Uterus (tissue), 4 donors: ENCODE measurements around the gene NRF1. TPM values are rescaled to one million over a fixed set of nuclear protein-coding genes. Genes with fewer than 3 reads are reported as not detected.
A peak's percentile ranks its signal among the peaks of the same experiment; 100 is the strongest.

Source experiments
- DNase-seq, 2 donors: peaks; one replicate each; pipeline ENCODE4 v3.0.0-alpha.2; 2019 to 2020
- H3K27ac ChIP-seq, 2 donors: fragments of 200-600 bp; sonication (generic); 1 replicate in 1 of 2; 2 replicates in 1 of 2; pipeline ENCODE4 v1.5.1; 2016 to 2018
- H3K27me3 ChIP-seq, 2 donors: fragments of 200-600 bp; sonication (generic); one replicate each; pipeline ENCODE4 v1.5.1; 2018 to 2019; ENCODE audit warnings: control low read depth in 1 of 2
- H3K36me3 ChIP-seq, 2 donors: fragments of 200-600 bp; sonication (generic); one replicate each; pipeline ENCODE4 v1.5.1; 2019; ENCODE audit warnings: control low read depth in 1 of 2
- H3K4me1 ChIP-seq, 2 donors: fragments of 200-600 bp; sonication (generic); one replicate each; pipeline ENCODE4 v1.5.1; 2018 to 2019; ENCODE audit warnings: control low read depth in 1 of 2
- H3K4me3 ChIP-seq, 2 donors: fragments of 200-600 bp; sonication (generic); 1 replicate in 1 of 2; 2 replicates in 1 of 2; pipeline ENCODE4 v1.5.1; 2018 to 2019; ENCODE audit warnings: mild to moderate bottlenecking in 1 of 2
- H3K9me3 ChIP-seq, 2 donors: fragments of 200-600 bp; sonication (generic); one replicate each; pipeline ENCODE4 v1.5.1; 2019; ENCODE audit warnings: control low read depth in 1 of 2
- CTCF ChIP-seq, 4 experiments: fragments of 200-600 bp in 2 of 4; fragments of 450-650 bp in 2 of 4; sonication (generic) in 2 of 4; IDR thresholded peaks; one replicate each; pipeline ENCODE4 v1.5.1; 2016 to 2019; ENCODE audit warnings: antibody characterized with exemption in 4 of 4, mild to moderate bottlenecking in 2 of 4, moderate library complexity in 1 of 4
- POLR2A ChIP-seq, 2 donors: fragments of 450-650 bp; IDR thresholded peaks; one replicate each; pipeline ENCODE4 v1.6.1; 2016; ENCODE audit warnings: antibody characterized with exemption in 2 of 2, mild to moderate bottlenecking in 1 of 2, moderate library complexity in 1 of 2
- intact Hi-C: fragments of 100-400 bp; cut with DNase I; formaldehyde crosslinking; loops from one replicate; pipeline ENCODE4 v1.15.1; 2023; ENCODE audit warnings: low total_unique reads
- total RNA-seq, 4 donors: library from RNA; depleted of rRNA in 3 of 4; stranded (reverse); fragments of >200 nt in 3 of 4; gene quantifications; one replicate each; pipeline versions ENCODE4 v1.1.0 to v1.2.4, GENCODE V29; 2014 to 2023
- donor health status: DM: yes; HTN: yes; CAD: no.

The NRF1 gene
- total RNA-seq, 4 donors from 2014 or later, result 18.2 to 56.5 (median 40.4) TPM

- no peaks in the 10 kb centered on the region for H3K36me3 ChIP-seq
- H3K4me3 ChIP-seq, result peak overlapping the region; percentile 69 to 75
- peaks cover 6 to 10% of the 10 kb centered on the region in 2 donors for H3K4me1 ChIP-seq
- H3K27me3 ChIP-seq, result no peaks in the 10 kb centered on the region
- TF ChIP-seq POLR2A (IDR thresholded peaks at IDR 0.05), result no peak
- no peak for TF ChIP-seq CTCF (IDR thresholded peaks at IDR 0.05)
- DNase-seq, result no peak
- intact Hi-C loops, result no loop called here
- peak overlapping the region in 1 of 2 donors; percentile 95 for H3K27ac ChIP-seq
- H3K9me3 ChIP-seq, result no peaks in the 10 kb centered on the region
Observed at GRCh38 chr7:129613016-129613337, 1.5 kb downstream of the NRF1 start.

- H3K4me3 ChIP-seq, result no peak overlapping the region
- intact Hi-C loops, result no loop called here
- H3K27me3 ChIP-seq, result no peaks in the 10 kb centered on the region
- H3K27ac ChIP-seq, result no peak overlapping the region
- no peaks in the 10 kb centered on the region for H3K9me3 ChIP-seq
- H3K4me1 ChIP-seq, result peaks cover 6 to 9% of the 10 kb centered on the region in 2 donors
- no peak for DNase-seq
- H3K36me3 ChIP-seq, result no peaks in the 10 kb centered on the region
- TF ChIP-seq POLR2A (IDR thresholded peaks at IDR 0.05), result no peak
- TF ChIP-seq CTCF (IDR thresholded peaks at IDR 0.05), result no peak
Observed at GRCh38 chr7:129615018-129615417, 3.5 kb downstream of the NRF1 start.

GRCh38 chr7:129616530-129616929 lies 5.0 kb downstream of the NRF1 start:
- intact Hi-C loops, result no loop called here
- peaks cover 5 to 6% of the 10 kb centered on the region in 2 donors for H3K4me1 ChIP-seq
- H3K4me3 ChIP-seq, result no peak overlapping the region
- no peaks in the 10 kb centered on the region for H3K27me3 ChIP-seq
- no peak overlapping the region for H3K27ac ChIP-seq
- no peaks in the 10 kb centered on the region for H3K9me3 ChIP-seq
- no peak for DNase-seq
- no peaks in the 10 kb centered on the region for H3K36me3 ChIP-seq
- TF ChIP-seq CTCF (IDR thresholded peaks at IDR 0.05), result no peak
- TF ChIP-seq POLR2A (IDR thresholded peaks at IDR 0.05), result no peak

- DNase-seq, result no peak
- no peaks in the 10 kb centered on the region for H3K27me3 ChIP-seq
- H3K4me3 ChIP-seq, result no peak overlapping the region
- H3K4me1 ChIP-seq, result peaks cover 5 to 6% of the 10 kb centered on the region in 2 donors
- no peaks in the 10 kb centered on the region for H3K36me3 ChIP-seq
- H3K27ac ChIP-seq, result no peak overlapping the region
- intact Hi-C loops, result no loop called here
- TF ChIP-seq POLR2A (IDR thresholded peaks at IDR 0.05) (no peak), CTCF (IDR thresholded peaks at IDR 0.05) (no peak)
- H3K9me3 ChIP-seq, result no peaks in the 10 kb centered on the region
Observed at GRCh38 chr7:129617178-129617577, 5.7 kb downstream of the NRF1 start.

- H3K27me3 ChIP-seq, result no peaks in the 10 kb centered on the region
- no peaks in the 10 kb centered on the region for H3K9me3 ChIP-seq
- no peaks in the 10 kb centered on the region for H3K36me3 ChIP-seq
- intact Hi-C loops, result no loop called here
- TF ChIP-seq CTCF (IDR thresholded peaks at IDR 0.05) (no peak), POLR2A (IDR thresholded peaks at IDR 0.05) (no peak)
- H3K4me1 ChIP-seq, result peaks cover 5 to 6% of the 10 kb centered on the region in 2 donors
- no peak overlapping the region for H3K4me3 ChIP-seq
- no peak for DNase-seq
- H3K27ac ChIP-seq, result no peak overlapping the region
Observed at GRCh38 chr7:129617652-129618051, 6.1 kb downstream of the NRF1 start.
